ENCODE measurements around the gene ACKR3. TPM values are rescaled to one million over a fixed set of nuclear protein-coding genes. Genes with fewer than 3 reads are reported as not detected.

The ACKR3 gene
- total and polyA plus RNA-seq, 3 experiments from 2014 or later = 0.90 to 5.5 (median 1.6) TPM

DNA sequence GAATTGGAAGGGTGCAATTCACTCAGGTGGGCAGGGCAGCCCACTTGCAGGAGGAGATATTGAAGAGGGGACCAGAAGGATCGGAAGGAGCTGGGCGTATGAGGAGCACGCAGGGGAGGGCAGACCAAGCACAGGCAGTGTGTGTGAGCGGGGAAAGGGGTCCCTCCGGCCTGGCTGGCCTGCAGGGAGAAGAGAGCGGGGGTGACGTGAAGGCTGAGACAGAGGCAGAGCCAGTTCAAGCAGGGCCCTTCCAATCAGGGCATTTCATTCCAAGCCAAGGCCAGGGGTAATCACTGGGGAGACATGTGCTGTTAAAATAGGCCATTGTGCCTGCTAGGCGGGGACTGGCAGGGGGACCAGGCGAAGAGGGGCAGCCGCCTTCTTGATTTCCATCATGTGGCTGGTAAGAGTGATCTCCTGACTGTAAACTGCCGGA, 62.2 kb downstream of the ACKR3 start:
- DNase-seq = no peak
- ChIA-PET POLR2A (no interaction called here), CTCF (no interaction called here)
- Mint-ChIP-seq H3K27ac (no peak overlapping the region), H3K9me3 (no peaks in the 10 kb centered on the region), H3K4me1 (no peaks in the 10 kb centered on the region), H3K27me3 (peaks cover 7 to 17% of the 10 kb centered on the region in 2 donors), H3K4me3 (no peak overlapping the region), H3K36me3 (no peaks in the 10 kb centered on the region)
- Histone ChIP-seq H3K27ac (ENCODE audit: low read depth, low read length) (no peak overlapping the region), H3K9me3 (ENCODE audit: low read length) (no peaks in the 10 kb centered on the region), H3K4me1 (ENCODE audit: insufficient read depth, low read length) (no peaks in the 10 kb centered on the region), H3K4me3 (ENCODE audit: low read length) (no peak overlapping the region), H3K36me3 (ENCODE audit: insufficient read depth, low read length) (no peaks in the 10 kb centered on the region), H3K27me3 (ENCODE audit: insufficient read depth, low read length, poor library complexity, severe bottlenecking) (no peaks in the 10 kb centered on the region)
